GM19240 (cell line): Measurements from ENCODE around the gene TFAP2E.

Source experiments
- DNase-seq: peaks from one replicate; pipeline ENCODE4 v3.0.0; 2011; ENCODE audit warnings: low spot score; ENCODE audit not compliant: insufficient read length

TFAP2E gene

DNA sequence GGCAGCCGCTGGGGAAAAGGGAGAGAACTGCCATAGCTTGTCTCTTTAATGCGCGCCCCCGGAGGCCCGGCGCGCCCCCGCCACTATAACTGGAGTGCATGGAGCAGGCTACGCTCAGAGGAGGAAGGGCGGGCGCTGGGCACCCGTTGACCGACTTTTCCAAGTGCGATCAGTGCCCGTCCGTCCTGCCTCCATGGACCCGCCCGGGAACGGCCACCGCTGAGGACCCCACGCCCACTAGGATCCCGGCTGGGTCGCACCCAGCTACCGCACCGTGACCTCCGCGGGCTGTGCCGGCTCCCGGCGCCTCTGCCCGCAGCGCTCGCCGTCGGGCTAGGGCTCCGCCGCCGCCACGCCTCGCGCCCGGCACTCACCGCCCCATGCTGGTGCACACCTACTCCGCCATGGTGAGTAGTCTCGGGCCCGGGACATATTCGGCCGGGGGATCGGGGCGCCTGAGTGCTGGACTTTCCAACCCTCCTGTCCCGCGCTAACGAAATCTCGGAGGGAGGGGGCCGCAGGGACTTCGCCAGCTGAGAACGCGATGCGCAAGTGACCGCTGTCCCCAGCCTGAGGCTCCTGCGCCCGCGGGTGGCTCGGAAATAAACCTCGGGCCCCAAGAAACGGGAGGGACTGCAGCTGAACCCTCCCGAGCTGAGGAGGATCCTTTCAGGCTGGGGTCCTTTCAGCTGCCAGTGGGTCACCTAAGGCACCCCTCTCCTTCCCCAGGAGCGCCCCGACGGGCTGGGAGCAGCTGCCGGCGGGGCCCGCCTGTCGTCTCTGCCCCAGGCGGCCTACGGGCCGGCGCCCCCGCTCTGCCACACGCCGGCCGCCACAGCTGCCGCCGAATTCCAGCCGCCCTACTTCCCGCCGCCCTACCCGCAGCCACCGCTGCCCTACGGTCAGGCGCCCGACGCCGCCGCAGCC, at the start of gene TFAP2E:
Gene TFAP2E (plus strand): TSS at position 117 of the 927 bp plus-strand sequence. CDS start 264 bp downstream, at position 381.
- no peak for DNase-seq

DNA sequence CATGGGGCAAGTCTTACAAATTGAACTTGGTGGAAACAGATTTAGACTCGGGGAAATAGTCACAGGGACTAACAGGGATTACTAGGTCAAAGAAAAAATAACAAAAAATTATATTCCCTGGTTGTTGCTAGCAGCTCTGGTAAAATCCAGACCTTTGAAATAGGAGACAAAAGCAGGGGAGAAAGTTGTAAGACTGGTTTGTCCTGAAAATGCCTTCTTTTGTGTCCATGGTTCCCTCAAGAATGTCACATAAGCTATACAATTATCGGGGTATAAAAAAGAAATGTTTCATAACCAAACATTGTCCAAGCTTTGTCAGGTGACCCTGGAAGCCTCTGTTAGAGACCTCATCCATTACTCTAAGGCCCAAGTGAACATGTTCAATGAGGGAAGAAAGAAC, 49.0 kb upstream of the TFAP2E start:
- DNase-seq, result no peak

DNA sequence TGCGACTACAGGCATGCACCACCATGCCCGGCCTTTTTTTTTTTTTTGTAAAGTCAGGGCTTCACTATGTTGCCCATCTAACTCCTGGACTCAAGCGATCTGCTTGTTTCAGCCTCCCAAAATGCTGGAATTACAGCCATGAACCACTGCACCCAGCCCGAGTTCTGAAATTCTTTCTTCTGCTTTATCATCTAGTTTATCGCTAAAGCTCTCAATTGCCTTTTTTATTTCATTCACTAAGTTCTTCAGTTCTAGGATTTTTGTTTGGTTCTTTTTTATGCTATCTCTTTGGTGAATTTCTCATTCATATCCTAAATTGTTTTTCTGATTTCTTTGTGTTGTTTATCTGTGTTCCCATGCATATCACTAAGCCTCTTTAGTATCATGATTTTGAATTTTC, 42.9 kb upstream of the TFAP2E start:
- DNase-seq, result no peak

DNA sequence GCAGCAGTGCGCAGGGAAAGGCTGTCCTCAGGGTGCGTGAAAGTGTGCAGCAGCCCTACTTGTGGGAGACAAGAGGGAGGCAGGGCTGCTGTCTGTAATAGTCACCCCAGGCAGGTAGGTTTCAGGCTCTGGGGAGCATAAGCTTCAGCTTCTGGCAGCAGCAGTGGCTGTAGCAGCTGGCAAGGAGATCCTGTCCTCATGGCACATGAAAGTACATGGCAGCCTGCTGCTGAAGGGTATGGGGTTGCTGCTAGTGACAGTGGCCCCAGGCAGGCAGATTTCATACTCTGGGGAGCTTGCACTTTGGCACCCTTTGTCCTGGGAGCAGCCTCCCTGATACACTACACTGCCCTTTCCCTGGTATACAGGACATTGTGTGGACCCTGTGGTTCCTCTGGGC, 42.2 kb upstream of the TFAP2E start:
- no peak for DNase-seq

DNA sequence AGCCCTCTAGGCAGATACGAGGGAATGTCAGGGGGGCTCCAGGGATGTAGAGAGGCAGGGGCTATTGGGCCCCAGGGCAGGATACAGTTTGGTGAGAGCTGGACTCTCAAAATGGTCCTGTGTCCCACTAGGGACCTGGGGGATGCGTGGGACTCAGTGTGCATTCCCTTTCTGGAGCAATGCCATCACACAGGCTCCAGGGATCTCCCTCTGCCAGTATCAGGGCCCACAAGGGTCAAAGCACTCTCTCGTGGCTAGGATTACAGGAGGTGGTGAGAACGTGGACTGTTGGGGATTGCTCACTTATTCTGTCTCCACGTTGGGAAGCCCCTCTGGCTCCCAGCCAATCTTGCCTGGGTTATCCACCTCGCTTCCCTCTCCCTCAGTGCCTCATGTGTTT, 41.7 kb upstream of the TFAP2E start:
- DNase-seq, result no peak

DNA sequence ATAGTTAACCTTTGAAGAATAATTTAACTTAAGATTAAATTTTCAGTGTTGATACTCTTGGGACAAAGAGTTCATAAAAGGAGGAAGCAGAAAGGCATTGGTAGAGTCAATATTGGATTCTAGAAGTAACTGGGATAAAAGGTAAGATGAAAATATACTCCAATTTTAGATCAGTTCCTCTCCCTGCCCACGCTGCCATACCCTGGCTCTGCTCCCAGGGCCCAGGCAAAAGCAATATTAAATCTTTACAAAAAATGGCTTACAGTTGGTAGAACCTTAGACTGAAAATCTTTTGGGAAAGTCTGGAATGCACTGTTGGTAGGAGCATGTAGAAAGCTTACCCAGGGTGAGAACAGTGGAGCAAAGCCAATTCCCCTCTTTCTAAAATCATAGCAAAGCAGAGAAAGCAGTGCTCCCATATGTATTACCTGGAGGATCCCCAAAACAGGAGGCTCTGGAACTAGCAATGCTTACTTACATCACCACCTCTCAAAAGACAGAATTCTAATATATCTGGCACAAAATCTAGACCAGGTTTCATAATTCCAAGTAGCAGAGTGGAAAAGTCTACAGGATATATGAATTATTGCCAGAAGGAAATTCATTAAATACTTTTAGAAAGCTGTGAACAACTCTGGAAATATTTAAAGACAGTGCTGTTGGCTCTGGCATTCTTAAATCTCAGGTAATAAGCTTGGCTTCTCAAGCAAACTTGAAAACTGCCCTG, 40.5 kb upstream of the TFAP2E start:
- DNase-seq, result no peak

DNA sequence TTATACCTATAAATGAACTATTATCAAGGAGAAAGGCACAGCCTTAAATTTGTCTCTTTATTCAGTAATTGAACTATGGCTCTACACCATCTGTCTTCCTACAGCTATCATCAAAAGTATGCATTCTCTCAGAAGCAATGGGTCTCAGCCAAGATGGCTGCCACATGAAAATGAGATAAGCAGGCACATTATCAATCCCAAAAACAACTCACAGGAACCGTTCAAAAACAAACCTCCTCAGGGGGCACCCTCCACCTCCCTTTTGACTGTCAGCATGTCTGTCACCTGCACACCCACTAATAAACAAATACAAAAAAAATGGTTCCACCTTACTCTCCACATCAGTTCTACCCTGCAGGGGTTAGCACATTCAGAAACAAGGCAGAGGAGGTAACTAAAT, 39.5 kb upstream of the TFAP2E start:
- no peak for DNase-seq

DNA sequence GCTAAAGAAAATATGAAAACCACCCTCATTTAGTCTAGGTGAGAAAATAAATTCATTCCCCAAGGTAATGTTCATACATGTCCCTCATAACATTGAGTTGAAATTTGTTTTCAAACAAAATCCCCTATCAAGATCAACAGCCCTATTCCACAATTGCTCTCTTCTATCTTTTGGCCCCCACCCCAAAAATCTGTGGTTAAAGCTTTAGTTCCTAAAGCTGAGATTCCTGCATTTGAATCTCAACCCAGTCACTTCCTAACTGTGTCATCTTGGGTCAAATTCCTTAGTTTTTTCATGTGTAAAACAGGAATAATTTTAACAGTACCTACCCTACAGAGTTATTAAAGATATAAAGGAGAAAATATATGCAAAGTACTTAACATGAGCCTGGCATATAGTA, 37.9 kb upstream of the TFAP2E start:
- DNase-seq, result no peak

DNA sequence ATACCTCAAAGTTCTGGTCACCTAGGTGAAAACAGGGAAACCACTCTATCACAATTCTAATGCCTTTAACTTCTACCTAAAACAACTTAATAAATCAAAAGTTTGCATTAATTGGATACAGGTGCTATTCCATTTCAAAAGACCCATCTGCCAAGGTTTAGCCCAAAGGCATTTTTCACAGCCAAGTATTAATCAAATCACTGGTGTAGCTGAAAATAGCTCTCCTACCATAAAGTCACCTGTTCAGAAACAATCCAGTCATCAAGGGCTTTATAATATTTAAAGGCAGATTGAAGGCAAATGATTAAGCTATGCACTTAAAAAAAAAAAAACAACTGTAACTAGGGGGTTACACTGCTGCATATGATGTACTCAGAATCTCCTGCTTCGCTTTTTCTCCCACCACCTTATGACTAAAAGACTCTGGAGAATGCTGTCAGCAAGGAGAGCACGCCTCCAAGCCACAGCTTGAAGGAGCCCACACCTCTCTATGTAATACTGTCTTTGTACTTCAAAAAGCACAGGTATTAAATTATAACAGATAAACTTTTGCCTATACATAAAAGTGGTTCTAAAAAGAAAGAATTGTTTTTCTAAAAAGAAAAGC, 36.5 kb upstream of the TFAP2E start:
- no peak for DNase-seq

DNA sequence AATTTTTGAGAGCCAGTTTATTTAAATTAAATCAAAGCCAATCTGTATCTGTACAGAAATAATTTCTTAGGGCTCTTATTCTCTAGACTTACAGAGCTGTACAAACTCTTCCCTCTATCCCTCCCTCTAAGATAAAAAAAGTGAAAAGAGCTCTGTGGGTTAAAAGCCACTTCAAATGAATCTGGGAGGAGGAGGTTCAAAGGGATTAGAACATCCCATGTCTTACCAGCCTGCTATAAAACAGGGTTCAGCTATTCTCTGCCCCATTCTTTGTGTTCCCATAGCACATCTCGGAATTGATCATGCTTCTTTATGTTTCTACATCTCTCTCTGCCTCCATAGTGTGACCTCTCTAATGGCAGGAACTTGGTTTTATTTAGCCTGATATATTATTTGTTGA, 35.3 kb upstream of the TFAP2E start:
- no peak for DNase-seq

DNA sequence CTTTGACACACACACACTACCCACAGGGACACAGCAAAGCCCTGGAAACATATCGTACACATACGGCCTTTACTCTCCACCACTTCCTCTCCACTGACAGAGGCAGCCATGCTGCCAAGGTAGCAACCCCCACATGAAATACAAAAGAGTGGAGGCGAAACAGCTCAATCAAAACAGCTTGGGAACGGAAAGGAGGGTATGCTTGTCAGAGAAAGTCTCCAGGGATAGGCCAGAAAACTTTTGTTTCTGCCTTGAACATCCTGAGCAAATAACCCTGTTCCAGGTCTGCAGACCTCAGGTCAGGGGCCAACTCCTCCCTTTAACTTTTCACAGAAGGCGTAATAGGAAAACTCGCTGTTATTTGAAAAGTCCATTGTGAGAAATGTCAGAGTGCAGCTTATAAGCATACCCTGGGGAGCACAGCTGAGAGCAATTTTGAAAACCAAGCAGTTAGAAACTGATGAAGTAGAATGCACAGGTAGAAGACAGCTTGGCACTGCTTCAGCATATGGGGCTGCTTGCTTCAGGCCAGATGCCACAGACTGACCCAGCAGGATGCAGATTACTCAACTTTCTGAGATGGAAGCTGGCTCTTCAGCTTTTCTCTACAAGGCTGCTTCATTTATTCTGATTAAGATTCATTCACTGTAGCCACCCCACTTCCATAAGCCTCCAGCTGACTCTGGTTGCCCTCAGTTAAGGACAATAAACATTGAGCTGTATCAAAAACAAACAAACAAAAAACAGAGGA, 33.9 kb upstream of the TFAP2E start:
- DNase-seq, result no peak

DNA sequence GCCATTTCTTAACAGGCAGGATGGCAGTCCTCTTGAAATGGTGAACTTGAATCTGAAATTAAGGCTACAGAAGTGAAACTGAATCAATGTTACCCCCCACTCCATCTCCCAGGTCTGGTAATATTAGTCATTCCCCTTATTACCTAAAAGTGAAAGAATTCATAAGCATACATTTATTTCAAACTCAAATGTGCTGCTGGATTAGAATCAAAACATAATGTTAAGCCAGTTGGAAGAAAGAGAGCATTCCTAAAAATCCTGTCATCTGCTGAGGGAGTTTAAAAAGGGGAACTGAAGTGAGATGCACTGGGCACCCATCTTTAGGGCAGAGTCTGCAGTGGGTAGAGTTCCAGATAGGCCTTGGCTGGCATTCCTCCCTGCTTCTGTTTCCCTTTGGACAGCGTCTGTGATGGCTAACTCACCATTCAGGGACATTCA, 33.3 kb upstream of the TFAP2E start:
- DNase-seq, result no peak

DNA sequence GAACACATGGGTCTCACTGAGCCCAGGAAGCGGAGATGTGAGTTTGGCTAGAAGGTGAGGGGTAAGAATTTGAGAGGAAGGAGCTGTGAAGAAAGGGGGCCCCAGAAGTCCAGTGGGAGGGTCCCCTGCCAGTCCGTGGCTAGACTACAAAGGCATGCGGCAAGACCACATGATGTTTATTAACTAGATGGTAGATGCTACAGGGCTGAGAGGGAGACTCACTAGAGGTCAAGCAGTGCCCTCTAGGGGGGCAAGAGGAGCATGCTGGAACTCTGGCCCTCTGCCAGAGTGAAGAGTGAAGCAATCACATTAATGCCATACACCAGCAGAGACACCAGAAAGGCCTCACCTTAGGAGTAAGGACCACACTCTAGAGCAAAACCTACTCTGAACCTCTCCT, 28.1 kb upstream of the TFAP2E start:
- DNase-seq, result no peak

DNA sequence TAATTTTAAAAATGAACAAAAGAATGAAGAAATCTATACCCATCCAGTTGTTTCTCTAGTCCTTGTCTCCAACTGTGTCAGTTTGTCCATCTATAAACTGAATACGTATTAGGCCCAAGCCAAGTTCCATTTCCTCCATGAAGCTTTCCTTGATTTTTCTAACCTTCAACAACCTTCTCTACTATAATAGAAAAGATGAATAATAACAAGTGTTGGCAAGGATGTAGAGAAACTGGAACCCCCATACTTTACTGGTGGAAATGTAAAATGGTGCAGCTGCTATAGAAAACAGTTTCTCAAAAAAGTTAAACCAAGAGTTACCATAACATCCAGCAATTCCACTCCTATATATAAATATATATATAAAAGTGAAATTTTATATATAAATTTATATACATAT, 26.5 kb upstream of the TFAP2E start:
- DNase-seq, result no peak

DNA sequence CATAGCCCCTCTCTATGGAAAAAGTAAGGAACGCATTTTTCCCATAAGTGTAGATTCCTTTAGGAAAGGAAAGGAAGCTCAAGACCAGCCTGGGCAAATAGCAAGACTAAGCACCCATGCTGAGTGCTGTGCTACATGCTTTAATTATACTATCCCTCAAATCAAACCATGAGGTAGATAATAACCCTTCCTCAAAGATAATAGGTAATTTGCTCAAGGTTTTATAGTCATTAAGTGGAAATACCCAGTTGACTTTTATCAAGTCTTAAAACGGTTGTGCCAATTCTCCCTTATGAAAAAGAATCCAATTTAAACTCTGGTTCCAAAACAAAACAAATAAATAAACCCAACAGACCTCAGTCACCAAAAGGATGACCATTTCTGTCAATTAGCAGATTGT, 19.3 kb upstream of the TFAP2E start:
- no peak for DNase-seq

DNA sequence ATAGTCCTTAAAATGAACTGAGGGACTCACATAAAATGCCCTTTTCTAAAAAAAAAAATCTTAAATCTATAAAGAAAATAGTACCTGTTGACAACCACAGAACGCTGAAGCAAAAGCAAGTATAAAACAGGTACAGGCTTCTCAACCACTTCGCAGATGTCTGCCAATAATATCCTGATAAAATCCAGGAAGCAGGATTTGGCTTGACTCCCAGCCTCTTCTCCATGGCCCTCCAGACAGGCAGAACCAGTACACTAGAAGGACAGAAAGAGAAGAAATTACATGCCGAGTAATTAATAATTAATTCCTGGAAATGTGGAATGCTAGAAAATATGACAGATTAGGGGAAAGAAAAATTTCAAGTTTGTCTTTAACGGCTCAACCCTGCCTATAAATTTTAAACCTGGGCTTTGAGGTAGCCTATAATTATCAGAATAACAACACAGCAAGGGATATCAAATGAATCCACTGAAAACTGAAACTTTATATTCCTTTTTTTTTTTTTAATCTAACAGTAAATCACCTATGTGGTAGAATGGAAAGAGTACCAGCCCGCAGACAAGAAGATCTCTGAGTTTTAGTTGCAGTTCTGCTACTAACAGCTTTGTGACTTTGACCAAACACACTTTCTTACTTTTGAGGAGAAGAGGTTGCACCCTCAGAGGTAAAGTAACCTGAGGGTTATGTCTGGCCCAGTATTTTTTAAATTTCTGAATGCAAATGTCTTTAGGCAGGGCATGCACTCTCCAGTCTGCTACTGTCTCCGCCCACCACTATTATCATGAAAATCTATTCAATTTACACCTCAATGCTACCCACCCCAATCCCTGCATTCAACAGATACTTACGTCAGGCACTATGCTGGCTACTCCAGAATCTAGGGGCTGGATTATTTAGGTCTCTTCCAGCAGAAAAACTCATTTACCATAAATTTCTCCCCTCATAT, 18.6 kb upstream of the TFAP2E start:
- DNase-seq, result no peak

DNA sequence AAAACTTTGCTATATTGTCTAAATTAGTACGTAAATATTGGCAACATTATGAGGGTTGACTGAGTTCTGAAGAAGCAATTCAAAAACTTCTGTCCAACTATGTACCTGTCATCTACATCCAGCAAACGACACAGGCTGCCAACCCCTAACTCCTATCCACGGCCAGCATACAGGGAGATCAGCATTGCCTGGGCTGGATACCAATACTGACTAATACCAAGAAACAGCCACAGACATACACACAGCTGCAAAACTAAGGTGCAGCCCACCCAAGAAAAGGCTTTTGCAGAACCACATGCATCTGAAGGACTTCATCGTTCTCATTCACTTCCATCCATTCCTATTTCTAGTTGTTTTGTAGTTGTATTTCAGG, 17.9 kb upstream of the TFAP2E start:
- no peak for DNase-seq

DNA sequence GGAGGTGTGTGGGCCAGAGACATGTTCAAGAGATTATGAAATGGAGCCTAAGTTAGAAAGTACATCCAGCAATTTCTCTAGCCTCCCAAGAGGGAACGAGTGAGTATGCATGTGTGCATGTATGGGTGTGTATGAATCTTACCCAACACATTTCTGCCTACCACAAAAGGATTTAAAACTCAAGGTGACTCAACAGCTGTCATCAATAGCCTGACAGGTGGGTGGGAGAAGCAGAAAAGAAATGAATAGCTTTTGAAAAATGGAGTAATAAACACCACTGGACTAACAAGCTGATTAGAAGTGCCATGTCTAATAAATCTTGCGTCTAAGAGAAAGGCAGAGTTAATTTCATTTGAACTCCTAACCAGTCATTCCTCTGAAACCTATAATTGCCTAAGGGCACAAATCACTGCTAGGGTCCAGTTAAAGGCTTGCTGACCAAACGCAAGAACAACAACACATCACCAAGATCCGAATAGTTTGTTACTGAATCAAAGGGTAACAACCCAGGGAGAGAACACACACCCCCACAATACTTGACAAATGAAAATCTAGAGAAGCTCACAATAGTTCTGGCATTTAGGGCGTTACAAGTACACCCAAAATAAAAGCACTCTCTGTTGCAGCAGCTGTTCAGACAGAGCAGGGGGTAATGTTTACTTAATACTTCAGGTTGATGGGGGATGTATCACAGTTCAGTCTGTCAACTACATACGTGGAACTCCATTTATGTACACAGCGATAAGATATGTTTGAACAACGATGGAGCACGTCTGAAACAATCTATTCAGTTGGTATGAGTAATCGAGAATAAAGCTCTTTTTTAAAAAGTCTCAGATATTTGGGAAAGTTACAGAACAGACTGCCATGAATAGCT, 17.3 kb upstream of the TFAP2E start:
- DNase-seq, result no peak

DNA sequence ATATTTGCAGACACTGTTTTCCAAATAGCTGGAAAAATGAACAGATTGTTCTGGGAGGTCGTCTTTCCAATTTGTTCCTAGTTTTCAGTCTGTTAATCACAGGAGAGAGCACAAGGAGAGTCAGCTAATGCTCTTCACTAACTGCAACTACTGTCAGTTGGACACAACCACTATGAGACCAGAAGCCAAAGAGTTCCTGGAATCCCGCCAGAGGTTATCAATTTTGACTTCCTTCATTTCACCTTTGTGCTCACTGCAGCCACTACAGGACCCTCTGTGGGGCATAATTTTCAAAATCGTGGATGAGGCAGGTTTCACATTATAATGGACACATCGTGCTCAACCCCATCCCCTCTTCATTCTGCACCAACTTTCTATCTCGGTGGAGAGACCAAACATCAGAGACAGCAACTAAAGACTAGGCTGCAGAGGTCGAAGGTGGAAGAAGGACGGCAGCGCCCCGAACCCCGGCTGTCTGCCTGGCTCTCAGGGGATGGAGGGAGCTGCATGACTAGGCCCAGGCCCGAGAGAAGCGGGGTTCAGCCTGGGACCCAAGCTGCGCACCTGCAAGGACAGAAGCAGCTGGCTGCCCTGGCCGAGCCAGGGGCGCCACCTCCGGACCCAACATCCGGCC, 16.5 kb upstream of the TFAP2E start:
- DNase-seq, result no peak
